GM18907 (cell line): ENCODE measurements around the gene GOLT1A.

Experiments used
- ATAC-seq: cut with Tn5 transposase; IDR thresholded peaks from one replicate; pipeline ENCODE4 v1.9.1; 2021; ENCODE audit warnings: mild to moderate bottlenecking, moderate library complexity; ENCODE audit not compliant: unreplicated experiment

GOLT1A gene

DNA sequence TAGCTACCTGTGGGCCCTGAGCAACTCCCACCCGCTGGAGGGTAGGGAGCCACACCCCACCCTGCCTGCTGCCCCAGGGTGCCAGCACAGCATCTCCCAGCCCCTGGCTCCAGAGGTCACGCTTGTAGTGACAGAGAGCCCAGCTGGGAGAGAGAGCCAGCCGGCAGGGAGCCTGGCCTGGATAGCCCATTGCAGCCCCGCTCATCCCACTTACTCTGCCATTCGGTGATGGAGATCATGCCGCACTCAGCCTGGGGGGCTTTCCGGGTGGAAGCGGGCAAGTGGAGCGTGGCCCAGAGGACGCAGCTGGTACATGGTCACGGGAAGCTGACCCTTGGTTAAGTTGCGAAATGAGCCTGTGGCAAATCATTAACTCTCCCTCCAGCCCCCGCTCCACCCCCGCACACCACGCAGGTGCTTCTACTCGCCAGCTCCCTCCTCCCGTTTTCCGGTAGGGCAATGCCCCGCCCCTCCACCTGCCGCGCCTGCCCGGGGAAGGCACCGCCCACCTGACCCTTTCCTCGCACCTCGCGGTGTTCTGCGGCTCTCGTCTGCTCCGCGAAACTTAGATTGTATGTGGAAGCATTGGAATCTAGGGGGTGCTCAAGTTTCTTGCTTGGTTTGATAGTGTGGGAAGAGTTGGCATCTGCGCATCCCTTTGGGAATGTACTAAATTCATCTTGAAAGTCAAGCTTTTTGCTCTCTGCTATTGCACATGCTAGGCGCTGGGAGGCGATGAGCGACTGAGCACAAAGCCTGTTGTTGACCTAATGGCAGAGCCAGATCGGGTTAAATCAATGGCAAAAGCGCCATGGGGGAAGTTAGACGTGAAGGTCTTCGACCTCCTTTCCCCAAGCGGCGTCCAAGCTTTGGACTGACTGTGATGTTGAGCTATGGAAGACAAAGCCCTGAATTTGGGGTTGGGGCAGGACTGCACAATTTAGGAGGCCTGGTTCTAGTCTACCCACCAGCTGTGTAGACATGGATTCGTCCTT lies at the start of gene GOLT1A:
Gene GOLT1A (minus strand): TSS at position 321 of the 995 bp plus-strand sequence. CDS start 82 bp downstream, at position 239.
- ATAC-seq, result peak; percentile 75

GRCh38 chr1:204263254-204263910 lies 49.6 kb upstream of the GOLT1A start:
- ATAC-seq, result no peak

DNA sequence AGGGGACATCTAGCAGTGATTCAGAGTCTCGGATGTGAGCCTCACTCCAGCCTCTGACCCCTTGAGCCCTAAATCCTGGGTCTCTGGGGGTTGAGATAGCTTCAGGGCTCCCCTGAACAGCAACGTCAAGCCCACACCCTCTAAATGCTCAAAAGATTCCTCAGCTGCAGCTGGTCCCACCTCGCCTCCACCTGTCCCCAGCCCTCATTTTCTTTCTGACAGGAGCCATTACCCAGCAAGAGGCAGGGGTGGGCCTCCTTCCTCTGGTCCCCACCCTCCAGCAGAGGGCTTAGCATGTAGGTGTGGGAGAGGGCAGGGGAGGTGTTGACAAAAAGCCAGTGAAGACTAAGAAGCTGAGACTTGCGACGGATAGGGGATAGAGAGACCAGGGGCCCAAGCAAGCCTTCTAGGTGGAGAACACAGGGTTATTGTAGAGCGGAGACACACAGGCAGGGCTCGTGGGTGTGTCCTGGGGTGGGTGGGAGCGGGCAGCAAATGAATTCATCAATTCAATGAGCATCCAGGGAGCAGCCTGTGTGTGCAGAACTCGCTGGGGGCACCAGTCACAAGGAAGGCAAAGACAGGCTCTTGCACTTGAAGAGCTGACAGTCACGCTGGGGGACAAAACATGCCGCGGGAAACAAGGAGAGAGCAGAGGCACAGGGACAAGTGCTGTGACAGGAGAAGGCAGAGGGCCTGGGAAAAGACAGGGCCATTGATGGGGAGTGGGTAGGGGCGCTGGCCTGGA lies 48.9 kb upstream of the GOLT1A start:
- ATAC-seq, result no peak

DNA sequence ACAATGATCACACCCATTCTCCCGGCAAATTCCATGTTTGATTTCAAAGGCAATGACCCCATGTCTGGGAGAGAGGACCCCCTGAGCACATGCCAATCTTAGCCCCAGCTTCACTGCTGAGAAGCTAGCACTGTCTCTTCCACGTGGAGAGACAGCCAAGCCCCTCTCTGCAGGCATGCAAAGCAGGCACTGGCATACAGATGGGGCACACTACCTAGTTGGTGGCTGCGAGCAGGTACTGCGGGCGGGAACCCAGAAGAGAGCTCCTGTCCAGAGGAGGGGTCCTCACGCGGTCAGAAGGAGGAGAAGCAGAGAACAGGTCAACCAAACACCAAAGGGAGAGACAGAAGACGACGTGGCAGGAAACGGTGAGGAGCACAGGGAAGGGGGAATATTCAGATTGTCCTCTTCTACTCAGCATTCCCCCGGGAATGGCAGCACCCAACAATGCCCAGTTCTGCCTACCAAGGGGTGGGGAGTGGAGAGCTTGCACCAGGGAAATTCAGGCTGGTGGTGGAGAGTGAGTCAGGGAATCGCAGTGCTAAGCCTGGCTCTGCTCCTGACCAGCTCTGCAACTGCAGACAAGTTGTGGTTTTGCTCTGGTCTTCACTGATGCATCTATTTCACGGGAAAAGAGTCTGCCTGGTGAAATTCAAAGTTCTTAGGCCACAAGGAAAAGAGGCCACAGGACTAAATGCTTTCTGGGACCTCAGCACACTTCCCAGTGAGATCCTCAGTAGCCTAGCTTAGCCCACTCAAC lies 48.1 kb upstream of the GOLT1A start:
- no peak for ATAC-seq

DNA sequence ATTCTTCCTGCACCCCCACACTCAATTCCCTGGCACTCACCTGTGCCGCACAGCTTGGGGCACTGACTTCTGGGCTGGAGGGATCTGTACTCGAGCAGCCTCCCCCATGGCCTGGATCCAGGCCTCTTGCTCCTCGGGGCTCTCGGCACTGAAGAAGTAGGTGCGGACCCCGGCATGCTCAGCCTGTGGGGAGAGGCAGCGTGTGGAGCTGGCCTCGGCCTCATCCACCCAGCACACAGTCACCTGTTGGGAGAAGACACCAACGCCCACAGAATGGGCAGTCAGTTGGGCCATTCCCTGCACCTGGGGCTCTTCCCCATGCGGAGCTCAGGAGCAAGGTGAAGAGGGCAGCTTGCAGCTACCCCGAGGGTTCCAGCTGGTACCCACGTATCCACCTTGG lies 47.5 kb upstream of the GOLT1A start:
- no peak for ATAC-seq

DNA sequence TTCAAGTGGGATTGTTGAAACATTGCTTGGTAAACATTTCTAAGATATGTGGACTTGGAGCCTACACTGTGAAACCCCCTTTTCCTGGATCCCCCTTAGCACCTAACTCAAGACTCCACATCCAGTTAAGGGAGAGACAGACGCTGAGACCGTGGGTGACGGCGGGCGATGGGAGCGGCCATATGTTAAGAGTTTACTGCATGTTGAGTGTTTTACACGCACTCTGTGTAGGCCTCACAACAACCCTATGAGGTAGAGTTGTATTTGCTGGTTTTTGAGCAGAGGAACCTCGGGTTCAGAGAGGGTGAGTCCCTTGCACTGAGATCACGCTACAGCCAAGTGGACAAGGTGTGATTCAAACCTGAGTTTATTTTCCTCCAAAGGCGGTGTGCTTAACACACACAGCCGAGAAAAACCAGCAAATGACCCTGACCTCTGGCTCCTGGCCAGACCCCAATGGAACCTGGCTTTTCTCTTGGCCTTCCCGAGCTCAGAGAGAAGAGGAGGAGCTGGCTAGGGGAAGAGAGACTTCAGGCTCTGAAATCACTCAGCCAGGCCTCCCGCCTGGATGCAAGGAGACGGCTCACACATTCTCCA lies 46.9 kb upstream of the GOLT1A start:
- no peak for ATAC-seq

DNA sequence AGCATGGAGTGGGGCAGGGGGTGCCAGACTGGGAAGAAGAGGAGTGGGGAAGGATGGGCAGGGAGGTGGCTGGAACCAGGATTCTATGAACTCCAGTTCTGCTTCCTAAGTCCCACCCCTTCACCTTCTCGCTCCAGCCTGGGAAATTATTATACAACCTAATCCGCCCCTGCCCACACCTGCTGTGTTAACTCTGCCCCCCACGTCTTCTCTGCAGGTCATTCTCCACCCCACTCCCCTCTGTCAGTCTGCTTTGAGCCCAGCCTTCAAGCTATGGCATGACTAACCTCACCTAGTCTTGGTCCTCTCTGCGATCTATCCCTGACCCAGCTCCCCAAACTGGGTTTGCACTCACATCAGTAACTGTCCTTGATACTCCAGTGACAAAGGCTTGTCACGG lies 46.0 kb upstream of the GOLT1A start:
- no peak for ATAC-seq

DNA sequence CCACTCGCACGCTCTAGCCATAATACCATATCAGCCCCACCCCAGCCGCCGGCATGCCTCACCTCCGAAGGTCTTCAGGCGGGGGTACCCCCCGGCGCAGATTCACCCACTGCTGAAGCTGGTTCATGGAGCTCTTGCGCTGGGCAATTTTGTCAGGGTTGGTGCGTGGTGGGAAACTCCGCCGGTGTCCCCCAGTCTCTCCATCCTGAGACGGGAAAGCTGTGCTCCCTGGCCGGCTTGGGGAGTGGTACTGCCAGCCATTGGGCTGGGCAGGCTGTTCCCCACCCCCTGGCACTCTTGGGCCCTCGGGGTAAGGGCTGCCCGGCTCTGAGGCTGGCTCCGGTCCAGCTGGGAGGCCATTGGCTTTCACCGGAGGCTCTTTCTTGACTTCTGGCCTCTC lies 45.4 kb upstream of the GOLT1A start:
- ATAC-seq, result no peak

- ATAC-seq, result no peak
Measured at GRCh38 chr1:204258213-204259115, 44.7 kb upstream of the GOLT1A start.

- ATAC-seq, result no peak
Measured at GRCh38 chr1:204257446-204257845, 43.7 kb upstream of the GOLT1A start.

DNA sequence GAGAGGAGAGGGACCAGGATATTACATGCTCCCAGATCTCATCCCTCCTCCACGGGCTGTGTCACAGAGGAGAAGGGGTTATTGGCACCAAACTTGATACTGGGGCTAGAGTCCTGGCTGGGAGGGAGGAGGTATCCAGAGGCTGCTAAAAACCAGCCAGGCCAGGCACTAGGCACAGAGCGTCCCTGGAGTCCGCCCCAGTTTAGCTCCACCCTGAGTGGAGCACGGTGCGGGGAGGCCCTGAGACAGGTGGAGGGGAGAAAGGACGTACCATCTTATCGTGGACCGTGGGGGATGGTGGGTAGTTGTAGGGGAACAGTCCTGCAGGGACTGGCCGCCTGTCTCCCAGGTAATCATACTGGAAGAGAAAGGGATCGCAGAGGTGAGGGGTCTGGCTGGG lies 42.7 kb upstream of the GOLT1A start:
- no peak for ATAC-seq

GRCh38 chr1:204255966-204256365 lies 42.2 kb upstream of the GOLT1A start:
- ATAC-seq, result no peak

DNA sequence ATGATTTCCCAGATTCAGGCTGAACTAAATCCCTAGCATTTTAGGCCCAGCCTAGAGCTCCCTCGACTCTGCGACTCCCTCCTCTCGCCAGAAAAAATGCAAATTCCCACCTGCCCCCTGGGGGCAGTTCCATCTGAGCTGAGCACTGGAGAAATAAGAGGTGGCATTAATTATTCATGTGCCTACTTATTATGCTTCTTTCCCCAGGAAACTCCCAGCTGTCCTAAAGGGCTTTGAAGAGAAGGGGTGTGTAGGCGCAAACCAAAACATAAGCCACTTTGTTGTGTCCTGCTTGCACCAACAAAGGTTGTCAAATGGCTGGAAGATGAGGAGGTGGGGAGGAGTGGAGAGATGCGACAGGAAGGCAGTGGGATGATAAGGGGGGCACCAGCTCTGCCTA lies 41.4 kb upstream of the GOLT1A start:
- ATAC-seq, result no peak

DNA sequence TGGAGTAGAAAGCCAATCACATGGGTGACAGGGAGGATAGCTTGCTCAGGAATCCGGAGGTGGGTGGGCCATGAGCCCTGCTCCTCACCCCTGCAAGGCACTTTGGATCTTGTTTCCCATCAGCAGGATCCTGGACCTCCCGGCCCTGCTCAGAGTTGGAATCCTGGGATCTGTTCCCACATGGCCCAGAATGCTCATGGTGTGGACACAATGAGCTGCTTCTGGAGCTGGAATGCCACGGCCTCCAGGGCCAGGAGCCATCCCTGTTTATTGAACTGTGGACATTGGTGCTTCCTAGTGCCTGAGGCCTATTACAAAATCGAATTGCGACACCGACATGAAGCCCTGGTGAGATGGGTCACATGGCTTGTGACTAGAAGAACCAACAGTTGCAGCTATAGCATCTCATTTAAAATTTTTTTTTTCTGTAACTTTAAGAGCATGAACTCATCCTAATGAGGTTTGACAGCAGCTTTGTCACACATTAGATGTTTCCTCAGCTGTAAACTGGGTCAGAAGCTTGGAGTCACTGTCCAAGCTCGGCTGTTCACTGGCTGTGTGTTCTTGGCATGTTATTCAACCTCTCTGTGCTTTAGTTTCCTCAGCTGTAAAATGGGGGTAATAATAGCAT lies 40.4 kb upstream of the GOLT1A start:
- ATAC-seq, result no peak

DNA sequence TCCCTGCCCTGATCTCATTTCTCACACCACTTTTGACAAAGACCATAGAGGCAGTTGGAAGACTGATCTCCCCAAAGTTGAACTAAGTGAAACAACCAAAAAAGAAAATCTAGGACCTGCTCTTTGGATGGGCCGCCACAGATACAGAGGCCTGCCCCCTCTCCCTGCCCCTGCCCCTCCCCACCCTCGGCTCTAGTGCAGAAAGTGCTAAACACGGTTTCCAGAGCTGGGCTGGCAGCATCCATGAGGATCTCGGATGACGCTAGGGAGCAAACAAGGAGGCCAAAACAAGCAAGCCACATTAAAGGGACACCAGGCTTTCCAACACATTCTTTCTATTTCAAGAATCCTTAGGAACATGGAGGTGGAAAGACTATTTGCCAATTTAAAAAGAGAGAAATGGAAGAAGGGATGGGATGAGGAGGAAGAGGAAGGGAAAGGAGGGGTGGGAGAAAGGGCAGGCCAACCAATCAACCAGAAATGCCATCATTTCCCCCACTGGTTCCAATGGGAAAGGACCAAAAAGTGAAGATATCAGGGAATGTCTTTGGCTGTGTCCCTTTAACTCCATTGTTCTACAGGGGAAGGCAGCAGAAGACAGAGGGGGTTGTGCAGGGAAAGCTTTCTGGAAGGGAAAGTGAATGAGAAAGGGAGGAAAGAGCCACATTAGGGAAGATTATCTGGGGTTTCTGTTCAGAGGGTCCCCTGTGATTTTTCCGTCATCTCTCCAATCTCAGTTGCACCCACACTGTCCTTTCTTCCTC lies 38.3 kb upstream of the GOLT1A start:
- ATAC-seq, result no peak

- no peak for ATAC-seq
Measured at GRCh38 chr1:204251286-204251685, 37.5 kb upstream of the GOLT1A start.

DNA sequence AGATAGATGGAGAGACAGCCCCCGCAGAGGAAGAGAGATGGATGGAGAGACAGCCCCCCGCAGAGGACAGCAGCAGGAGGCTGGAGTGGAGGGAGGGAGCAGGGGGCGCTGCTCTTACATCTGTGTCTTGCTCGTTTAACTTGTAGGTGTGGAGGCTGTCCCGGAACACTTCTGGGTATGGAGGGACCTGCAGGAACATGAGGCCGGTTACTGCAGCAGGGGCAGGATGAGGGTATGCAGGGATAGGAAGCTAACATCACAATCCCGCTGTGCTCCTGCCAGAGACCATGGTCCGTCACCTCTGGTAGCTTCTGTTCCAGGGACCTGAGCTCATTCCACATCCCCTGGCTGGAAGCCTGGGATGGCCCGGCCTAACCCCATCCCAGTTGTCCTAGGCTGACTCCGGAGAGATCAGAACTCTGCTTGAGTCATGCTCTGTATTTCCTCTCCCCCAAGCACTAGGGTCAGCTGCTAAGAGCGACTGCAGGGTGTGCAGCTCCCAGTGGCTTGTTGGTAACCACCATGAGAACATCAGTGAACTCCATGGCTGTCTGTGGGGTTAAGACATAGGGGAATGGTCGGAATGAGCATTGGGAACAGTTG lies 36.7 kb upstream of the GOLT1A start:
- ATAC-seq, result no peak
